GM19099 (cell line): ENCODE data around the gene TTC33.

ENCODE experiments used
- POLR2A ChIP-seq: IDR thresholded peaks from 3 replicates; pipeline ENCODE4 v1.6.1; 2011; ENCODE audit warnings: low read depth; ENCODE audit not compliant: insufficient read length; ENCODE audit errors: extremely low read depth

The TTC33 gene

GRCh38 chr5:40780199-40780598 is 24.4 kb upstream of the TTC33 start:
- no peak for TF ChIP-seq POLR2A

DNA sequence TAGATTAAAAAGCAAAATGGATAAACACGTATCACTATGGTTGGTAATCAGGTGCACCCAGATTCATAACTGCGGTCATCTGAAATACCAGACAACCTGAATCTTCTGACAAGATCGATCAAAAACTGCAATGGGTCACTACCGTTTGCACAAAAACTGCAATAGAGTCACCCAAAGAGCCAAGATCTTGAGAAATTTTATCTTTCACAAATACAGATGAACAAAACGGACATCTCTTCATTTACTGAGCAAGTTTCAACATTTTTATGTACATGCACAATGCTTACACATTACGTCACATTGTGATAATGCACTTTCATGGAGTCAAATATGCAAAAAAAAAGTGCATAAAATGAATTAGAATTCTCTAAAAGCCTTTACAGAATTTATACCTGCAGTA is 23.8 kb upstream of the TTC33 start:
- no peak for TF ChIP-seq POLR2A

GRCh38 chr5:40778133-40778532 is 22.4 kb upstream of the TTC33 start:
- no peak for TF ChIP-seq POLR2A

GRCh38 chr5:40776658-40776977 is 20.9 kb upstream of the TTC33 start:
- no peak for TF ChIP-seq POLR2A

GRCh38 chr5:40775846-40776657 is 20.3 kb upstream of the TTC33 start:
- no peak for TF ChIP-seq POLR2A

DNA sequence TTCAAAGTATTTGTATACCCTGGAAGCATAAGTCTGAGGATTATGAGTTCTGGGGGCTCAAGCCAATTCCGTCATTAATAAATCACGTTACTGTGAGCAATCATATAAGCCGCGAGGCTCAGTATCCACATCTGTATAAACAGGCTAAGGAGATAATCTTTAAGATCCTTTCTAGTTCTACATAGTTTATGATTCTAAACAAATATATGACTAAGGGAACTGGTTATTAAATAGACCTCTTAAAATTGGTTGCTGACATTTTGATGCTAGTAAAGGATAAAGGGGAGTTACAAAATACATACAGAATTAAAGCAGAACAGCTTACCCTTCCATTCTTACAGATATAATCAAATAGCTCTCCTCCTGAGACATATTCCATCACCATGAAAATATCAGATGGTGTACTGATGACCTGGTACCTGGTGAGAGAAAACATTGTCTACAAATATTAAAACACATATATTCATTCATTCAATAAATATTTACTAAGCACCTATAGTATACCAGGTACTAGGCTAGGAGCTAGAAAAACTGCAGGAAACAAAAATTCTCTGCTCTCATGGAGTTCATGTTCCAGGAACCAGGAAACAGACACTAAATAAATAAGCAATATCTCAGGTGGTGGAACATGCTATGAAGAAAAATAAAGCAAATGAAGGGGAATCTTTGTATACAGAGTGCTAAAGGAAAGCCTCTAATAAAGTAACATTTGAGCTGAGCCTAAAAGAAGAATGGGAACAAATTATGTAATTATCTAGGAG is 19.5 kb upstream of the TTC33 start:
- TF ChIP-seq POLR2A = no peak

- no peak for TF ChIP-seq POLR2A
Measured at GRCh38 chr5:40774623-40775022, 18.9 kb upstream of the TTC33 start.

DNA sequence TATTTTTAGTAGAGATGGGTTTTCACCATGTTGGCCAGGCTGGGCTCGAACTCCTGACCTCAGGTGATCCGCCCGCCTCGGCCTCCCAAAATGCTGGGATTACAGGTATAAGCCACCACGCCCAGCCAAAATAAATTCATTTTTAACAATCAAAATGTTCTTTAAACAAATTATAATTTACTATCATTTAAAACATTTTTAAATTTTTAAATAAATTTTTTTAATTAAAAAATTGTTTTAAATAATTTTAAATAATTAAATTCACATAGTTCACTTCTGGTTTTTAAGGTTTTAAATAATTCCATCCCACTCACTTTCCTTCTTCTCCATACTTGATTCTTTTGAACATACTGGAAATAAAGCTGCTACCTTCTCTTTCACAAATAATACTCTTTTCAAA is 15.0 kb upstream of the TTC33 start:
- no peak for TF ChIP-seq POLR2A

GRCh38 chr5:40762705-40763104 is 6.9 kb upstream of the TTC33 start:
- TF ChIP-seq POLR2A = no peak

DNA sequence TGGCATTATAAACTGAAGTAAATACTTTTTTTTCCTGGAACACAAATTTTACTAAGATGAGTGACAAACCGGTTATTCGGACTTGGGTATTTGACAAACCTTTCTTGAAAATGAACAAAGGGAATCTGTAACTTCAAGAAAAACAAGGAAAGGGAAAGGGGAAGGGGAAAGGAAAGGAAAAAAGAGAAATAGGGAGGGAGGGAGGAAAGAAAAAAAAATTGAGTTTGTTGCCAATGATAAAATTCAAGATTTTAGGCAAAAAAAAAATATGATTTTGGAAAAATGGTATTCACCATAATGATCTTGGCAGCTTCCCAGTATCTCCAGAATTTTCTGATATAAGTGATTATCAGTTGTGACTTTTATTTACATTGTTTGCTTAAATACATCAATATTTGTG is 1.6 kb upstream of the TTC33 start:
- no peak for TF ChIP-seq POLR2A

- peak; percentile 3 for TF ChIP-seq POLR2A
Measured at GRCh38 chr5:40755093-40755406, 711 bp downstream of the TTC33 start.

GRCh38 chr5:40754381-40755092 is 1.2 kb downstream of the TTC33 start:
- no peak for TF ChIP-seq POLR2A

DNA sequence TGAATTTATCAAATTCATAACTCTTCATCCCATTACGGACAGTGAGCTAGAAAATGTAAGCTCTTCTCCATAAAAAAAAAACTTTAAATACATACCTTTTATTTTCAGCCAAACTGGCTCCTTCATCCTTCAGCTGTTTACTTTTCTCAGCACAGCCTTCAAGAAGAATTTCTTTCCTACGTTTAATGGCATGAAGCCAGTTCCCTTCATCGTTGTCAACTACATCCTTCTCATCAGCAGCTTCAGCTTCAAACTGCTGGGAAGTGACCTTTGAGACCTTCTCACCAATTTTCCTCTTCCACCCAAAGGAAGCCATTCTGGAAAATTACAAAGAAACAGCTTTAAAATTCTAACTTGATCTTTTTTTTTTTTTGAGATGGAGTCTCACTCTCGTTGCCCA is 9.1 kb downstream of the TTC33 start:
- TF ChIP-seq POLR2A = no peak

GRCh38 chr5:40743771-40744170 is 12.0 kb downstream of the TTC33 start:
- TF ChIP-seq POLR2A = no peak

GRCh38 chr5:40738502-40738901 is 17.3 kb downstream of the TTC33 start:
- no peak for TF ChIP-seq POLR2A
